ENCODE measurements around the gene DLG5.

The DLG5 gene

GRCh38 chr10:77771450-77771849 lies 155.1 kb downstream of the DLG5 start (continued):
- TF ChIP-seq GLIS2 (tag by site-specific recombination; IDR thresholded peaks at IDR 0.05) (no peak), ZNF132 (tag by site-specific recombination; IDR thresholded peaks at IDR 0.05; ENCODE audit: borderline replicate concordance) (no peak)
- TF ChIP-seq, protein P1, sequence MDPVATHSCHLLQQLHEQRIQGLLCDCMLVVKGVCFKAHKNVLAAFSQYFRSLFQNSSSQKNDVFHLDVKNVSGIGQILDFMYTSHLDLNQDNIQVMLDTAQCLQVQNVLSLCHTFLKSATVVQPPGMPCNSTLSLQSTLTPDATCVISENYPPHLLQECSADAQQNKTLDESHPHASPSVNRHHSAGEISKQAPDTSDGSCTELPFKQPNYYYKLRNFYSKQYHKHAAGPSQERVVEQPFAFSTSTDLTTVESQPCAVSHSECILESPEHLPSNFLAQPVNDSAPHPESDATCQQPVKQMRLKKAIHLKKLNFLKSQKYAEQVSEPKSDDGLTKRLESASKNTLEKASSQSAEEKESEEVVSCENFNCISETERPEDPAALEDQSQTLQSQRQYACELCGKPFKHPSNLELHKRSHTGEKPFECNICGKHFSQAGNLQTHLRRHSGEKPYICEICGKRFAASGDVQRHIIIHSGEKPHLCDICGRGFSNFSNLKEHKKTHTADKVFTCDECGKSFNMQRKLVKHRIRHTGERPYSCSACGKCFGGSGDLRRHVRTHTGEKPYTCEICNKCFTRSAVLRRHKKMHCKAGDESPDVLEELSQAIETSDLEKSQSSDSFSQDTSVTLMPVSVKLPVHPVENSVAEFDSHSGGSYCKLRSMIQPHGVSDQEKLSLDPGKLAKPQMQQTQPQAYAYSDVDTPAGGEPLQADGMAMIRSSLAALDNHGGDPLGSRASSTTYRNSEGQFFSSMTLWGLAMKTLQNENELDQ (tag by site-specific recombination; IDR thresholded peaks at IDR 0.05; ENCODE audit: low read depth), result no peak

GRCh38 chr10:77770868-77771175 lies 155.7 kb downstream of the DLG5 start:
- H3K4me1 ChIP-seq (ENCODE audit: control insufficient read depth, insufficient read depth, low read length), result no peaks in the 10 kb centered on the region
- no peak overlapping the region for H3K4me3 ChIP-seq (ENCODE audit: low read depth, low read length)
- H3K36me3 ChIP-seq (ENCODE audit: control insufficient read depth in 2 of 2, insufficient read depth in 1 of 2, low read length in 2 of 2), result no peaks in the 10 kb centered on the region
- POLR2A ChIA-PET, result no interaction called here
- TF ChIP-seq ZNF654 (tag by site-specific recombination; IDR thresholded peaks at IDR 0.05; ENCODE audit: low read depth) (no peak), ZNF394 (tag by site-specific recombination; IDR thresholded peaks at IDR 0.05; ENCODE audit: borderline replicate concordance) (no peak), ZNF211 (tag by site-specific recombination; IDR thresholded peaks at IDR 0.05; ENCODE audit: low read depth) (no peak), ZNF202 (tag by site-specific recombination; IDR thresholded peaks at IDR 0.05; ENCODE audit: borderline replicate concordance) (no peak), ZBTB1 (tag by site-specific recombination; IDR thresholded peaks at IDR 0.05) (no peak), ZNF704 (tag by site-specific recombination; IDR thresholded peaks at IDR 0.05) (no peak), ZNF404 (tag by site-specific recombination; IDR thresholded peaks at IDR 0.05) (no peak)
- H3K27ac ChIP-seq (ENCODE audit: extremely low read depth, low read depth, low read length), result no peak overlapping the region
- CTCF ChIA-PET, result no interaction called here
- H3K9me3 ChIP-seq (ENCODE audit: control insufficient read depth, insufficient read depth, low read depth, low read length), result no peaks in the 10 kb centered on the region

DNA sequence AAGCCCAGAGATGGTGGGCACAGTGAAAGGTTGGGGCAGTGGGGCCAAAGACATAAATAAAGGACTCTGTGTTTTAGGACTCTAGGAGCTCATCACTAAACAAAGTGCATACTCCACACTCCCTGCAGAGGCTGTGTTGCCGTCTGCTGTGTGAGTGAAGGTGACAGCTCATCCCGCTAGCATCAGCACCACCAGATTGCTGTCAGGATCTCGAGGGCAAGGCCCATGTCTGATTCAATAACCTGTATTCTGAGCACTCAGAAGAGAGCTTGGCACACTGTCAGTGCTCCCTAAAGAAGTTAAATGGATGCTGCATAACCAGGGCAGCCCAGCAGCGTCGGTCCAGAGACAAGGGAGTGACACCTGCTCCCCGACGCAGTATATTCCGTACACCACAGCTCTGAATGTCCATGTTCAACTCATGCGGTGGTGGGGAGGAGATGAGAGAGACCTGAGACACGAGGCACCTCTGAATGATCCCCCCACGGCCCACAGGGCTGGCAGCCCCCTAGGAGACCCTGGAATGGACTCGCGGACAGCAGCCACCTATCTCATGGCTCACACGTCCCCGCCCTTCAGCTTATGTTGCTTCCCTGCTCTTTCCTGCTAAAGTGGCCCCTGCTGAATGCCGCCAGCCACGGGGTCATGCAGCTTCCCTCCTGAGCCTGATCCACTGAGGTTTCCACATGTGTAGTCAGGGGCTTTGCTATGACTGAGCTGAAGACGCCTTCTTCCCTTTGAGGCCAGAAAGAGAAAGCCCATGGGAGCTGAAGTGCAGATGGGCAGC lies 156.3 kb downstream of the DLG5 start:
- TF ChIP-seq ZNF175 (tag by site-specific recombination; IDR thresholded peaks at IDR 0.05) (no peak), ZFP69B (tag by site-specific recombination; IDR thresholded peaks at IDR 0.05) (no peak), YY2 (tag by site-specific recombination; IDR thresholded peaks at IDR 0.05) (no peak)
- CTCF ChIA-PET, result interaction anchor here (0.6 to 1.2 kb wide), 4 partner anchors 14 to 613 kb away, joined by 3 to 4 read pairs (median 4); no protein-coding TSS in a partner anchor
- POLR2A ChIA-PET, result no interaction called here

DNA sequence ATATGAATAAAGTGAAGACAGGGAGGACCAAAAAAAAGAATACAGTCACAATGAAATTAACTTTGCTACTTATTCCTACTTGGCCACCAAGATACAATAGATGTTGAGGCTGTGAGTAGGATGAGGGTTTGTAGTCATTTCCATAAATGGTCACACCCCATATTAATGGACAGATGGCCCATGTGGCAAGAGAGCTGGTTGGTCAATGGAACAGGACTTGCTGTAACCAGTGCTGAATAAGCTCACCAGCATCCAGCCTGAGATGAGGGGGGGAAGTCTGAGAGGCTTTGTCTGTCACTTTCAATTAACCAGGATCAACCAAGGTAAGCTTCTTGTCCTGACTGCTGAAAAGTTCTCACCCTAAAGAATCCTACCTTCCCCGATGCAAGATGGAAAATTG lies 158.5 kb downstream of the DLG5 start:
- H3K27ac ChIP-seq (ENCODE audit: extremely low read depth, low read depth, low read length), result no peak overlapping the region
- CTCF ChIA-PET, result interaction anchor here (0.6 to 2.6 kb wide), 6 partner anchors 49 to 604 kb away, joined by 3 to 7 read pairs (median 4); no protein-coding TSS in a partner anchor
- POLR2A ChIA-PET, result interaction anchor here (0.8 kb wide), 1 partner anchor 16 kb away, joined by 3 read pairs; no protein-coding TSS in a partner anchor
- H3K4me3 ChIP-seq (ENCODE audit: low read depth, low read length), result no peak overlapping the region
- no peaks in the 10 kb centered on the region for H3K36me3 ChIP-seq (ENCODE audit: control insufficient read depth in 2 of 2, insufficient read depth in 1 of 2, low read length in 2 of 2)
- H3K9me3 ChIP-seq (ENCODE audit: control insufficient read depth, insufficient read depth, low read depth, low read length), result no peaks in the 10 kb centered on the region
- H3K4me1 ChIP-seq (ENCODE audit: control insufficient read depth, insufficient read depth, low read length), result no peaks in the 10 kb centered on the region
- TF ChIP-seq ZNF621 (tag by site-specific recombination; IDR thresholded peaks at IDR 0.05), result no peak
- TF ChIP-seq ZBTB20 (tag by site-specific recombination; IDR thresholded peaks at IDR 0.05), result no peak
- no peak for TF ChIP-seq ZBTB10 (tag by site-specific recombination; IDR thresholded peaks at IDR 0.05)
- no peak for TF ChIP-seq ZNF830 (tag by site-specific recombination; IDR thresholded peaks at IDR 0.05; ENCODE audit: low read depth)
- TF ChIP-seq ZBTB8A (tag by site-specific recombination; IDR thresholded peaks at IDR 0.05), result no peak
- no peak for TF ChIP-seq REPIN1 (tag by site-specific recombination; IDR thresholded peaks at IDR 0.05; ENCODE audit: low read depth)
- no peak for TF ChIP-seq ZNF155 (tag by site-specific recombination; IDR thresholded peaks at IDR 0.05)
- no peak for TF ChIP-seq GLIS1 (tag by site-specific recombination; IDR thresholded peaks at IDR 0.05)
- TF ChIP-seq ZNF843 (tag by site-specific recombination; IDR thresholded peaks at IDR 0.05), result no peak
- no peak for TF ChIP-seq ZNF292 (tag by site-specific recombination; IDR thresholded peaks at IDR 0.05; ENCODE audit: borderline replicate concordance, low read depth)
- no peak for TF ChIP-seq ZFP3 (tag by site-specific recombination; IDR thresholded peaks at IDR 0.05; ENCODE audit: low read depth)

More for the DNA sequence above, 156.3 kb downstream of the DLG5 start:
- no peaks in the 10 kb centered on the region for H3K4me1 ChIP-seq (ENCODE audit: control insufficient read depth, insufficient read depth, low read length)
- H3K9me3 ChIP-seq (ENCODE audit: control insufficient read depth, insufficient read depth, low read depth, low read length), result no peaks in the 10 kb centered on the region
- H3K36me3 ChIP-seq (ENCODE audit: control insufficient read depth in 2 of 2, insufficient read depth in 1 of 2, low read length in 2 of 2), result no peaks in the 10 kb centered on the region
- no peak overlapping the region for H3K4me3 ChIP-seq (ENCODE audit: low read depth, low read length)
- H3K27ac ChIP-seq (ENCODE audit: extremely low read depth, low read depth, low read length), result no peak overlapping the region

All from HEK293 (cell line).